GM12878 (cell line): ENCODE results near the gene MRPS25. TPM values are rescaled to one million over a fixed set of nuclear protein-coding genes. Genes with fewer than 3 reads are reported as not detected.

Source experiments
- ATAC-seq: fragments of 200-7000 bp; cut with Tn5 transposase; 3 replicates; pipeline ENCODE4 v1.9.1; 2020; ENCODE audit warnings: mild to moderate bottlenecking, moderate library complexity
- BruUV-seq: library from RNA; stranded (reverse); fragments of 400-500 nt; replicated peaks from 2 replicates; lab custom pipeline; 2021; lab: Mats Ljungman, UMichigan
- CTCF ChIA-PET: fragments of 300-600 bp; sonication (Branson Sonifier 250); formaldehyde crosslinking; extraction: SDS; loops from one replicate; lab custom pipeline; 2021; ENCODE audit warnings: inconsistent platforms; lab: Yijun Ruan, JAX
- POLR2A ChIA-PET: fragments of 350-600 bp; formaldehyde crosslinking; extraction: SDS; loops from one replicate; lab custom pipeline; 2021; ENCODE audit warnings: inconsistent platforms; lab: Charles Lee
- RAD21 ChIA-PET: fragments of 300-600 bp; sonication (Branson Sonifier 250); formaldehyde crosslinking; loops from one replicate; lab custom pipeline; 2023; ENCODE audit warnings: antibody characterized with exemption; ENCODE audit not compliant: unreplicated experiment; lab: Charles Lee
- SMC1A ChIA-PET: fragments of 300-600 bp; sonication (Branson Sonifier 250); formaldehyde crosslinking; loops from one replicate; lab custom pipeline; 2023; ENCODE audit not compliant: unreplicated experiment, uncharacterized antibody; lab: Charles Lee
- DNase-seq: peaks from one replicate; pipeline ENCODE4 v3.0.0-alpha.2; 2011; ENCODE audit warnings: low read depth, low spot score
- FAIRE-seq: peaks from 3 replicates; lab custom pipeline; 2011; peaks lifted over from hg19 to GRCh38; lab: Jason Lieb, UNC
- H2AFZ ChIP-seq: 2 replicates; pipeline ENCODE4 v1.6.0; 2011; ENCODE audit warnings: low read depth, low read length, control low read depth; ENCODE audit not compliant: control insufficient read depth
- H3K27ac ChIP-seq: 2 replicates; pipeline ENCODE4 v1.5.1; 2011; ENCODE audit warnings: control low read depth; ENCODE audit not compliant: control insufficient read depth, insufficient read depth
- H3K27me3 ChIP-seq, 2 experiments: replicated peaks in 1 of 2; 2 replicates each; pipeline versions ENCODE4 v1.6.0 to v1.6.1; 2011; ENCODE audit warnings: low read length in 1 of 2; ENCODE audit not compliant: control insufficient read depth in 2 of 2, insufficient read depth in 2 of 2
- H3K36me3 ChIP-seq, 2 experiments: 2 replicates each; pipeline ENCODE4 v1.5.1; 2011; ENCODE audit warnings: low read length in 1 of 2; ENCODE audit not compliant: control insufficient read depth in 2 of 2, insufficient read depth in 2 of 2
- H3K4me1 ChIP-seq: 2 replicates; pipeline ENCODE4 v1.6.1; 2011; ENCODE audit warnings: mild to moderate bottlenecking, low read length, moderate library complexity, mixed read lengths; ENCODE audit not compliant: control insufficient read depth, insufficient read depth
- H3K4me2 ChIP-seq: 2 replicates; pipeline ENCODE4 v1.6.0; 2011; ENCODE audit warnings: control low read depth; ENCODE audit not compliant: control insufficient read depth, insufficient read depth
- H3K4me3 ChIP-seq: fragments of 200-600 bp; sonication (generic); 2 replicates; pipeline ENCODE4 v1.5.1; 2016
- H3K79me2 ChIP-seq: 2 replicates; pipeline ENCODE4 v1.6.0; 2011; ENCODE audit warnings: low read length; ENCODE audit not compliant: control insufficient read depth, insufficient read depth
- H3K9ac ChIP-seq: 2 replicates; pipeline ENCODE4 v1.8.0; 2011; ENCODE audit warnings: low read length, control low read depth, mixed read lengths; ENCODE audit not compliant: control insufficient read depth, insufficient read depth
- H3K9me3 ChIP-seq: replicated peaks from 3 replicates; pipeline ENCODE4 v1.5.1; 2011; ENCODE audit warnings: mild to moderate bottlenecking, low read length; ENCODE audit not compliant: control insufficient read depth, insufficient read depth
- H4K20me1 ChIP-seq: 2 replicates; pipeline ENCODE4 v1.6.0; 2011; ENCODE audit not compliant: control insufficient read depth, insufficient read depth
- BRCA1 ChIP-seq: IDR thresholded peaks from 2 replicates; pipeline ENCODE4 v1.6.1; 2011; ENCODE audit warnings: low read depth, low read length, improper control_type of control experiment
- CBX5 ChIP-seq: sonication (generic); IDR thresholded peaks from 2 replicates; pipeline ENCODE4 v1.6.1; 2016; ENCODE audit warnings: low read depth, moderate library complexity, mild to moderate bottlenecking, inconsistent platforms
- CEBPB ChIP-seq, 2 experiments: fragments of 150-350 bp in 1 of 2; IDR thresholded peaks; 2 replicates each; pipeline ENCODE4 v1.6.1; 2012 to 2014; ENCODE audit warnings: low read depth in 2 of 2, low read length in 2 of 2, borderline replicate concordance in 1 of 2, inconsistent platforms in 1 of 2
- E2F8 ChIP-seq: fragments of 450-650 bp; IDR thresholded peaks from 2 replicates; pipeline ENCODE4 v1.6.1; 2018; ENCODE audit warnings: mild to moderate bottlenecking, low read depth, moderate library complexity; ENCODE audit not compliant: partially characterized antibody
- ETV6 ChIP-seq, 2 experiments: fragments of 450-650 bp in 1 of 2; IDR thresholded peaks in 1 of 2; conservative IDR thresholded peaks in 1 of 2; 2 replicates each; pipeline ENCODE4 v1.6.1; 2014; ENCODE audit warnings: antibody characterized with exemption in 1 of 2, borderline replicate concordance in 1 of 2, low read depth in 1 of 2, mild to moderate bottlenecking in 1 of 2, moderate library complexity in 1 of 2
- HDGF ChIP-seq: fragments of 450-650 bp; IDR thresholded peaks from 2 replicates; pipeline ENCODE4 v1.6.1; 2016; ENCODE audit warnings: antibody characterized with exemption
- IRF4 ChIP-seq: IDR thresholded peaks from 2 replicates; pipeline ENCODE4 v1.6.1; 2011; ENCODE audit warnings: low read depth, low read length
- JUND ChIP-seq: IDR thresholded peaks from 2 replicates; pipeline ENCODE4 v1.6.1; 2012; ENCODE audit warnings: low read depth, mild to moderate bottlenecking, low read length, improper control_type of control experiment, moderate library complexity
- MYC ChIP-seq: IDR thresholded peaks from 2 replicates; pipeline ENCODE4 v1.6.1; 2011; ENCODE audit warnings: mild to moderate bottlenecking, low read length, moderate library complexity, inconsistent platforms; ENCODE audit not compliant: insufficient read depth, insufficient replicate concordance, insufficient read length, severe bottlenecking
- NR2C2 ChIP-seq: IDR thresholded peaks from 2 replicates; pipeline ENCODE4 v1.6.1; 2011; ENCODE audit warnings: borderline replicate concordance, low read depth; ENCODE audit not compliant: control insufficient read depth, insufficient read length
- PBX3 ChIP-seq: IDR thresholded peaks from 2 replicates; pipeline ENCODE4 v1.6.1; 2011; ENCODE audit warnings: mild to moderate bottlenecking, low read depth, low read length, moderate library complexity; ENCODE audit not compliant: insufficient replicate concordance
- RCOR1 ChIP-seq: conservative IDR thresholded peaks from 2 replicates; pipeline ENCODE4 v1.6.1; 2012; ENCODE audit warnings: low read depth, low read length, improper control_type of control experiment
- SMARCA5 ChIP-seq: fragments of 450-650 bp; IDR thresholded peaks from 2 replicates; pipeline ENCODE4 v1.6.1; 2017; ENCODE audit warnings: mild to moderate bottlenecking
- SREBF2 ChIP-seq: IDR thresholded peaks from 2 replicates; pipeline ENCODE4 v1.6.1; 2012; ENCODE audit warnings: mild to moderate bottlenecking, low read length
- SRF ChIP-seq, 2 experiments: IDR thresholded peaks; 2 replicates each; pipeline ENCODE4 v1.6.1; 2011; ENCODE audit warnings: low read depth in 2 of 2, low read length in 2 of 2, mild to moderate bottlenecking in 1 of 2, moderate library complexity in 1 of 2
- TAF1 ChIP-seq: IDR thresholded peaks from 2 replicates; pipeline ENCODE4 v1.6.1; 2011; ENCODE audit warnings: mild to moderate bottlenecking, low read depth, low read length, borderline replicate concordance
- YBX1 ChIP-seq: fragments of 450-650 bp; IDR thresholded peaks from 2 replicates; pipeline ENCODE4 v1.6.1; 2016; ENCODE audit warnings: antibody characterized with exemption
- ZNF207 ChIP-seq: fragments of 450-650 bp; IDR thresholded peaks from 2 replicates; pipeline ENCODE4 v1.6.1; 2014; ENCODE audit warnings: antibody characterized with exemption, mild to moderate bottlenecking, borderline replicate concordance
- ZNF274 ChIP-seq: IDR thresholded peaks from one replicate; pipeline ENCODE4 v1.8.0; 2011; ENCODE audit not compliant: insufficient read length, insufficient read depth
- ZSCAN29 ChIP-seq: fragments of 450-650 bp; IDR thresholded peaks from 2 replicates; pipeline ENCODE4 v1.6.1; 2017; ENCODE audit warnings: mild to moderate bottlenecking, moderate library complexity
- WGBS: methylation state at CpG from one replicate; pipeline ENCODE4 v1.1.6; 2016; ENCODE audit warnings: low lambda C conversion rate; ENCODE audit not compliant: insufficient replicate concordance, insufficient coverage; ENCODE audit errors: missing lambda C conversion rate; 5-methylcytosine and 5-hydroxymethylcytosine counted together
- in situ Hi-C: fragments of 300-500 bp; cut with MboI; formaldehyde crosslinking; loops from 9 replicates; pipeline ENCODE4 v1.14.3; 2018; ENCODE audit warnings: mixed read lengths
- intact Hi-C: fragments of 100-400 bp; cut with micrococcal nuclease; formaldehyde crosslinking; loops from one replicate; pipeline ENCODE4 v1.14.2; 2022; ENCODE audit not compliant: unreplicated experiment
- polyA plus RNA-seq, 11 experiments: library from polyadenylated mRNA; depleted of rRNA in 4 of 11; unstranded in 6 of 11; stranded (reverse) in 5 of 11; fragments of >200 nt; fragmentation: Nextera tagmentation in 4 of 11; fragmentation: Illumina TruSeq in 1 of 11; extraction: Ambion mirVana in 4 of 11; extraction: Trizol in 1 of 11; gene quantifications; 1 replicate in 1 of 11; 2 replicates in 10 of 11; pipeline versions ENCODE4 v1.2.1 to v1.2.3, GENCODE V29; 2011 to 2016; ENCODE audit warnings: inconsistent platforms in 2 of 11, missing spikeins in 2 of 11, low read depth in 1 of 11
- total RNA-seq, 4 experiments: library from RNA; depleted of rRNA in 3 of 4; stranded (reverse); fragments of >200 nt in 3 of 4; fragmentation: Illumina TruSeq in 1 of 4; extraction: Trizol in 1 of 4; gene quantifications; 2 replicates each; pipeline versions ENCODE4 v1.2.1 to v1.2.3, GENCODE V29; 2013 to 2021

The MRPS25 gene
- total and polyA plus RNA-seq, 10 of the 15 experiments (the other 5 are each of a cell fraction or from before 2014, with no cell fraction given): 17.0 to 114 (median 62.2) TPM

GRCh38 chr3:15014606-15015328 is 50.3 kb downstream of the MRPS25 start:
- Histone ChIP-seq H3K27me3 (no peaks in the 10 kb centered on the region), H3K9ac (no peak overlapping the region), H4K20me1 (no peaks in the 10 kb centered on the region), H3K9me3 (no peaks in the 10 kb centered on the region), H3K4me3 (no peak overlapping the region), H3K79me2 (no peaks in the 10 kb centered on the region)
- no TSS peak for BruUV-seq
- in situ Hi-C loops: no loop called here
- no peak for TF ChIP-seq ZNF207
- TF ChIP-seq BRCA1: no peak
- TF ChIP-seq IRF4: no peak
- TF ChIP-seq SRF (IDR thresholded peaks at IDR 0.05; ENCODE audit: low read depth in 2 of 2, low read length in 2 of 2): no peak
- no peak for TF ChIP-seq NR2C2
- no peak for TF ChIP-seq RCOR1
- TF ChIP-seq ZSCAN29: no peak
- no peak for TF ChIP-seq MYC
- TF ChIP-seq YBX1: no peak
- no peak for TF ChIP-seq TAF1
- TF ChIP-seq JUND: no peak
- no peak for TF ChIP-seq SMARCA5
- no peak for TF ChIP-seq HDGF
- TF ChIP-seq CBX5: no peak
- no peak for TF ChIP-seq ETV6 (conservative IDR thresholded peaks at IDR 0.05 in 1 of 2, IDR thresholded peaks at IDR 0.05 in 1 of 2; ENCODE audit: borderline replicate concordance in 1 of 2, low read depth in 1 of 2)
- TF ChIP-seq SREBF2: no peak
- no peak for TF ChIP-seq E2F8
- no peak for TF ChIP-seq ZNF274
- TF ChIP-seq PBX3: no peak
- no peak for TF ChIP-seq CEBPB (IDR thresholded peaks at IDR 0.05; ENCODE audit: borderline replicate concordance in 1 of 2, low read depth in 2 of 2, low read length in 2 of 2)
- TF ChIP-seq, all 136 proteins: peak for 0
- ATAC-seq: no peak
- Histone ChIP-seq H3K4me2 (no peak overlapping the region), H3K4me1 (no peaks in the 10 kb centered on the region), H3K27ac (no peak overlapping the region), H3K36me3 (peaks cover 17 to 28% of the 10 kb centered on the region in 2 experiments), H2AFZ (no peak overlapping the region)
- WGBS: 98% methylated on average over 3 of the region's 3 CpGs
- FAIRE-seq: peak; percentile 23
- intact Hi-C loops: loop anchor here (5.0 kb wide), 1 partner anchor 87 kb away; no protein-coding TSS in a partner anchor
- SMC1A ChIA-PET: interaction anchor here (0.6 to 1.9 kb wide), 4 partner anchors 25 to 1562 kb away, joined by 3 to 9 read pairs (median 3); no protein-coding TSS in a partner anchor
- no peak for DNase-seq
- RAD21 ChIA-PET: no interaction called here
- POLR2A ChIA-PET: no interaction called here
- CTCF ChIA-PET: interaction anchor here (0.9 to 1.8 kb wide), 3 partner anchors 25 to 104 kb away, joined by 3 to 4 read pairs (median 4); no protein-coding TSS in a partner anchor
